HFF-Myc (cell line): ENCODE measurements around the gene IGSF22.

Source experiments
- DNase-seq: peaks from one replicate; pipeline ENCODE4 v3.0.0-alpha.2; 2011; ENCODE audit warnings: low read depth; ENCODE audit errors: extremely low read depth
- H3K4me3 ChIP-seq: replicated peaks from 2 replicates; pipeline ENCODE4 v1.5.1; 2011; ENCODE audit warnings: low read depth, mild to moderate bottlenecking, control low read depth, low read length
- TF ChIP-seq, protein P1 (sequence below): IDR thresholded peaks from 2 replicates; pipeline ENCODE4 v1.5.1; 2012; ENCODE audit warnings: mild to moderate bottlenecking, low read depth, low read length, control low read depth; ENCODE audit errors: missing control alignments

IGSF22 gene

GRCh38 chr11:18657673-18658072 lies 68.3 kb downstream of the IGSF22 start:
- TF ChIP-seq, protein P1, sequence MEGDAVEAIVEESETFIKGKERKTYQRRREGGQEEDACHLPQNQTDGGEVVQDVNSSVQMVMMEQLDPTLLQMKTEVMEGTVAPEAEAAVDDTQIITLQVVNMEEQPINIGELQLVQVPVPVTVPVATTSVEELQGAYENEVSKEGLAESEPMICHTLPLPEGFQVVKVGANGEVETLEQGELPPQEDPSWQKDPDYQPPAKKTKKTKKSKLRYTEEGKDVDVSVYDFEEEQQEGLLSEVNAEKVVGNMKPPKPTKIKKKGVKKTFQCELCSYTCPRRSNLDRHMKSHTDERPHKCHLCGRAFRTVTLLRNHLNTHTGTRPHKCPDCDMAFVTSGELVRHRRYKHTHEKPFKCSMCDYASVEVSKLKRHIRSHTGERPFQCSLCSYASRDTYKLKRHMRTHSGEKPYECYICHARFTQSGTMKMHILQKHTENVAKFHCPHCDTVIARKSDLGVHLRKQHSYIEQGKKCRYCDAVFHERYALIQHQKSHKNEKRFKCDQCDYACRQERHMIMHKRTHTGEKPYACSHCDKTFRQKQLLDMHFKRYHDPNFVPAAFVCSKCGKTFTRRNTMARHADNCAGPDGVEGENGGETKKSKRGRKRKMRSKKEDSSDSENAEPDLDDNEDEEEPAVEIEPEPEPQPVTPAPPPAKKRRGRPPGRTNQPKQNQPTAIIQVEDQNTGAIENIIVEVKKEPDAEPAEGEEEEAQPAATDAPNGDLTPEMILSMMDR: no peak
- no peak overlapping the region for H3K4me3 ChIP-seq

More at GRCh38 chr11:18657673-18658072, 68.3 kb downstream of the IGSF22 start:
- no peak for DNase-seq
